GM12864 (cell line): Measurements from ENCODE around the gene MRGPRX1.

ENCODE experiments used
- DNase-seq: peaks from one replicate; pipeline ENCODE4 v3.0.0-alpha.2; 2011; ENCODE audit warnings: low read depth
- H3K4me3 ChIP-seq: 2 replicates; pipeline ENCODE4 v1.5.1; 2011; ENCODE audit warnings: mild to moderate bottlenecking, low read depth, low read length, control low read depth
- TF ChIP-seq, protein P1 (sequence below): IDR thresholded peaks from 2 replicates; pipeline ENCODE4 v1.5.1; 2011; ENCODE audit warnings: low read depth, mild to moderate bottlenecking, moderate library complexity, low read length, control low read depth, inconsistent platforms; ENCODE audit errors: missing control alignments

Gene MRGPRX1

DNA sequence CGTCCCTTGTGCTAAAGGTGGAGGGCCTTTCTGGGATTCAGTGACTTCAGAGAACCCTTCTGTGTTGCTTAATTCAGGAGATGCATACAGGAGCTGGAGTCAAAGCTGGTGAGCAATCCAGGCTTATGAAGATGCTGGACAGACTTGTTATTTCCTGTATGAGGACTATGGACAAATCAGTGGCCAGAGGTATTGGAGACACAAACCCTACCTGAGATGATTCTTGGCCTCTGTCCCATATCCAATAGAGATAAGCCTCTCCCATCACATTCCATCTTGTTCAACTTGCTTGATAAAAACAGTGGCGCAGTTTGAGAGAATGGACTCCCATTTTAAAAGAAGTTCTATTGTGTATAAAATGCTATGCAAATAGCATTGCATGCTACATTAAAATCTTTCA lies at the start of gene MRGPRX1:
TSS of gene MRGPRX1 (minus strand) at position 101 of the 400 bp plus-strand sequence. CDS start 4,630 bp downstream, outside the sequence.
- H3K4me3 ChIP-seq: no peak within 1 kb of the TSS
- DNase-seq: no peak
- TF ChIP-seq, protein P1, sequence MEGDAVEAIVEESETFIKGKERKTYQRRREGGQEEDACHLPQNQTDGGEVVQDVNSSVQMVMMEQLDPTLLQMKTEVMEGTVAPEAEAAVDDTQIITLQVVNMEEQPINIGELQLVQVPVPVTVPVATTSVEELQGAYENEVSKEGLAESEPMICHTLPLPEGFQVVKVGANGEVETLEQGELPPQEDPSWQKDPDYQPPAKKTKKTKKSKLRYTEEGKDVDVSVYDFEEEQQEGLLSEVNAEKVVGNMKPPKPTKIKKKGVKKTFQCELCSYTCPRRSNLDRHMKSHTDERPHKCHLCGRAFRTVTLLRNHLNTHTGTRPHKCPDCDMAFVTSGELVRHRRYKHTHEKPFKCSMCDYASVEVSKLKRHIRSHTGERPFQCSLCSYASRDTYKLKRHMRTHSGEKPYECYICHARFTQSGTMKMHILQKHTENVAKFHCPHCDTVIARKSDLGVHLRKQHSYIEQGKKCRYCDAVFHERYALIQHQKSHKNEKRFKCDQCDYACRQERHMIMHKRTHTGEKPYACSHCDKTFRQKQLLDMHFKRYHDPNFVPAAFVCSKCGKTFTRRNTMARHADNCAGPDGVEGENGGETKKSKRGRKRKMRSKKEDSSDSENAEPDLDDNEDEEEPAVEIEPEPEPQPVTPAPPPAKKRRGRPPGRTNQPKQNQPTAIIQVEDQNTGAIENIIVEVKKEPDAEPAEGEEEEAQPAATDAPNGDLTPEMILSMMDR: no peak

DNA sequence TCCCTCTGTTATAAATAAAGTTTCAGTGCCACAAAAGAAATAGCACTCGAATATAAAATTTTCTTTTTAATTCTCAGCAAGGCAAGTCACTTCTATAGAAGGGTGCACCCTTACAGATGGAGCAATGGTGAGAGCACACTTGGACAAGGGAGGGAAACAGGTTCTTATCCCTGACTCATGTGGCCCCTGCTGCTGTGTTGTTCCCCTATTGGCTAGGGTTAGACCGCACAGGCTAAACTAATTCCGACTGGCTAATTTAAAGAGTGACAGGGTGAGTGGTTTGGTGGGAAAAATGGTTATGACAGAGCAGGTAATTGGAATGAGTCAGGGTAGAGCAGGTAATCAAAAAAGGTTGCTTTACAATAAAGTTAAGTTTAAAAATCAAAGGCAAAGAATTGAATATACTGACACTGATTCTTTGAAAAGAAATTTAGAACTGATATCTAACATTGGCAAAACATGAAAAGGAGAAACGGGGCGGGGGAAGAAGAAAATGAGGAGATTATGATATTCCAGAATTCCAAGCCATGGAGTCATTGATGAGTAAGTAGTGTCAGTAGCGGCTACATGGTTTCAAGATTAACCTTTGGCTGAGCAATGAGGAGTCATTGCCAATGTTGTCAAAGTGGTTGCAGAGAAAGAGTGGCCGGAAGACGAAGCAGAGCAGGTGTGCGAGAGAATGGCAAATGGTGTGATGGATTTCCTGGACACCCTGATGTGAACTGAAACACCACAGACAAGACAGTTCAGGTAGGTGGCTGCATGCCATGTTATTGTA lies 48.4 kb upstream of the MRGPRX1 start:
- TF ChIP-seq, protein P1: no peak
- no peak overlapping the region for H3K4me3 ChIP-seq
- DNase-seq: no peak

DNA sequence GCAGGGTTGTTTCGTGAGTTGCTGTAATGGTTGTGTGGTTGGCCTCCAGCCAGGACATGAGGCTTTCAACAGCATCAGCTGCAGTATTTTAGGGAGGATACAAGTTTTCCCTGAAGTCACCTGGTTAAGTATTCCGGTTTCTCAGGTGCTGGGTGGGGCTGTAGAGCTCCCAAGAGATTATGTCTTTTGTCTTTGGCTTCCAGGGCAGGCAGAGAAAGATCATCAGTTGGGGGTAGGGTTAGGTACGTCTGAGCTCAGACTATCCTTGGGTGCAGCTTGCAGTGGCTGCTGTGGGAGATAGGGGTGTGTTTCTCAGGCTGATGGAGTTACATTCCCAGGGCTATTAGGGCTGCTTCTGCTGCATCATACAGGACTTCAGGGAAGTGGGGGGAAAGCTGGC lies 47.5 kb upstream of the MRGPRX1 start:
- TF ChIP-seq, protein P1: no peak
- DNase-seq: no peak
- H3K4me3 ChIP-seq: no peak overlapping the region

DNA sequence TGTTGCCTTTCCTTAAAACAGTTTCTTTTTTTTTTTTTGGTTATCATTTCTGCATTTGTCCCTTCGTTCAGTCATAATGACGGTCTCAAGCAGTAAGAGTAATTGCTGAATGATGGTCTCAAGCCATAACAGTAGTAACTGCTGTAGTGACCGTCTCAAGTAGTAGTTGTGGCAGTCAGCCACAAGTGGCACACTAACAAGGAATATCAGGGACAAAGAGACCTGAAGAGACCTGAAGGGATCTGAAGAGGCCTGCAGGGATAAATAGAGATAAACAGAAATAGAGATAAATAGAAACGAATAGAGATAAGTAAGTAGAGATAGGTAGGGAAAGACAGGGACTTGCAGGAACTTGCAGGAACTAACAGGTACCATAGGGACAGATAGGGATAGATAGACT lies 42.7 kb upstream of the MRGPRX1 start:
- H3K4me3 ChIP-seq: no peak overlapping the region
- TF ChIP-seq, protein P1: no peak
- no peak for DNase-seq

DNA sequence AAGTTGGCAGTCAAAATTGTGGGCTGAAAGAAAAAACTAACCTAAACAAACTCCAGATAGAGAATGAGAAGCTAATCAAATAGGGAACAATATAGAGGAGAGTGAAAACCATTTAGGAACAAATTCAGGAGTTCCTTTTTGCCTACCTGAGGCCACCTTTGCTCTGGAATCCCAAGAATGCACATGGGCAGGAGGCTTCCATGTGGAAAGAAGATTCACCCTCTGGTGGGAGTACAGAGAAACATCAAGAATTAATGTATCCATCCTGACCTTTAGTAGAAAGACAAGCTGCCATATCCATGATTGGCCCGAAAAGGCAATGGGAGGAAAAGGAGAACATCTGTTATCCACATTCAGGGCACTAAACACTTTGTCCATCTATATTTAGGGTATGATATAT lies 35.0 kb upstream of the MRGPRX1 start:
- DNase-seq: no peak
- no peak overlapping the region for H3K4me3 ChIP-seq
- TF ChIP-seq, protein P1: no peak

DNA sequence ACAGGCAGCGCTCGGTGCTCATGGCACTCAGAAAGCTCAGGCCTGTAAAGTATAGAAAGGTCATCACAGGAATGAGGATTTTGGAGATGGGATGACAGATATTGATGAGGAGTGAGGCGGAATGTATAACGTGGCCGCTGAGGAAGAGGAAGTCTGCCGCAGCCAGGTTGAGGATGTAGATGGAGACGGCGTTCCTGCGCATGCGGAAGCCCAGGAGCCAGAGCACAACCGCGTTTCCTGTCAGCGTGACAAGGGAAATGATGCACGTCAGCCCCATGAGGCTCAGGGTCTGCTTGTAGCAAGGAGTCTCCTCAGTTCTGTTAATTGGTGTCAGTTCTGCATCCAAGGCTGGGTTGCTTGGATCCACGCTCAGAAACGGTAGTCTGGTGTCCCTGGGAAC lies 33.1 kb upstream of the MRGPRX1 start:
- no peak for DNase-seq
- TF ChIP-seq, protein P1: no peak
- no peak overlapping the region for H3K4me3 ChIP-seq

DNA sequence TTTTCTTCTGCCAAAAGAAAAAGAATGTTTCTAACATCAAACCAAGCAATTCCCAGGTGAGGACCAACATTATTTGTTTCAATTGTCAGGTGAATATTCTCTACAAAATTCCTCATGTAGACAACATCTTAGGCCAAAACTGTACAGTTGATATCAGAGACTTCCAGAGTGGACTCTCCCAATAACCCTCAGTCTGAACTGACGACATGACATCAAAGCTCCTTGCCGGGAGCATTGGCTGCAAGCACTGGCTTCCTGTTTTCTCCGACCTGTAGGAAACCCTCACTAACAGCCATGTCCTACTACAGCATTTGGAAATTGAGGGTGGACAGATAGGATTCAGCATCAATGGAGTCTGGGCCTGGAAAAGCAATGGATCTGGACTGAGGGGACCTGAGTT lies 30.5 kb upstream of the MRGPRX1 start:
- TF ChIP-seq, protein P1: no peak
- DNase-seq: no peak

More for the DNA sequence above, 30.5 kb upstream of the MRGPRX1 start:
- H3K4me3 ChIP-seq: no peak overlapping the region
